ENCODE results near the gene DUOX1. TPM values are rescaled to one million over a fixed set of nuclear protein-coding genes. Genes with fewer than 3 reads are reported as not detected.

DUOX1 gene
- total RNA-seq, 1 donor from 2014 or later = 0.07 TPM

DNA sequence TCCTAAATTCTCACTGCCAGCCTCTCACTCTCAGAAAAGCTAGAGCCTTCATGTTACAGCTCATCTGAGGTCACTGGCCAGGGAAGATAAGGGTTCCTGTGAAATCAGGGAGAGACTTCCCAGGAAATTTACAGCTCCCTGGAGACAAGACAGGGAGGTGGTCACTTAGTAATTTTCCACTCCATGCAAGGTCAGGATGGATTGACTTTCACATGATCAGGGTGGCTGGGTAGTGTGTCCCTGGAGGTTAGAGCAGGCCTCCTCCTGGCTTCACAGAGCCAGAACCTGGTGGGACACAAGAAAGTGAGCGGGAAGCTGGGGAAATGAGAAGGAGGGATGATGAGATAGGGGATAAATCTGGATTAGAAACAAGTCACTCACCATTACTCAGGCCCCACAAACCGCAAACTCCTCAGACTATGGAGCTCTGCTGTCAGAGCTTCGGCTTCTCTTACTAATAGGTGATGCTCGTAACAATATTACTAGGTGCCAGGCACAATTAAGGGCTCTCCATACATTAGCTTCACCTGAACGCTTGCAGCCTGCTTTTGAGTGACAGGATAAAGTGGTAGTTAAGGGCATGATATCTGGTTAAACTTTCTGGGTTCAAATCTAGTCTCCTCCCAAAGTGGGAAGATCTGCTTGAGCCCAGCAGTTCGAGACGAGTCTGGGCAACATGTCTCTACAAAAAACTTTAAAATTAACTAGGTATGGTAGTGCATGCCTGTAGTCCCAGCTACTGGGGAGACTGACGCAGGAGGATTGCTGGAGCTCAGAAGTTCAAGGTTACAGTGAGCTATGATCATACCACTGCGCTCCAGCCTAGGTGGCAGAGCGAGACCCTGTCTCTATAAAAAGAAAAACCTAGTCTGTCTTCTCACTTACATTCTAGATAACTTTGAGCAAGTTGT lies 40.7 kb upstream of the DUOX1 start:
- FAIRE-seq (no peak), DNase-seq (ENCODE audit: low read depth) (no peak)
- Mint-ChIP-seq H3K9me3 (ENCODE audit: unreplicated experiment) (no peaks in the 10 kb centered on the region), H3K4me3 (ENCODE audit: unreplicated experiment) (no peak overlapping the region), H3K27ac (ENCODE audit: unreplicated experiment) (peak overlapping the region; percentile 87), H3K4me1 (ENCODE audit: low read depth, unreplicated experiment) (peaks cover 10% of the 10 kb centered on the region), H3K36me3 (ENCODE audit: low read depth, unreplicated experiment) (no peaks in the 10 kb centered on the region), H3K27me3 (ENCODE audit: low read depth, unreplicated experiment) (peaks cover 12% of the 10 kb centered on the region)
- Histone ChIP-seq H3K4me2 (ENCODE audit: low read length) (no peak overlapping the region), H3K4me1 (ENCODE audit: insufficient read depth, low read length) (no peaks in the 10 kb centered on the region), H3K36me3 (ENCODE audit: insufficient read depth, low read length) (no peaks in the 10 kb centered on the region), H3K79me2 (ENCODE audit: insufficient read depth, low read length) (no peaks in the 10 kb centered on the region), H3K27ac (ENCODE audit: low read depth, low read length) (no peak overlapping the region), H3K9me3 (ENCODE audit: insufficient read depth, low read depth, low read length) (peaks cover 3% of the 10 kb centered on the region), H3K27me3 (ENCODE audit: insufficient read depth, low read length) (peaks cover 28% of the 10 kb centered on the region), H2AFZ (ENCODE audit: low read depth, low read length) (no peak overlapping the region), H3K9ac (ENCODE audit: low read length) (no peak overlapping the region), H3K4me3 (ENCODE audit: insufficient read depth, low read depth, low read length) (no peak overlapping the region), H4K20me1 (ENCODE audit: insufficient read depth, low read length) (no peaks in the 10 kb centered on the region)
- TF ChIP-seq EZH2 (IDR thresholded peaks at IDR 0.05; ENCODE audit: insufficient read depth, low read length) = no peak
- TF ChIP-seq, protein P1, sequence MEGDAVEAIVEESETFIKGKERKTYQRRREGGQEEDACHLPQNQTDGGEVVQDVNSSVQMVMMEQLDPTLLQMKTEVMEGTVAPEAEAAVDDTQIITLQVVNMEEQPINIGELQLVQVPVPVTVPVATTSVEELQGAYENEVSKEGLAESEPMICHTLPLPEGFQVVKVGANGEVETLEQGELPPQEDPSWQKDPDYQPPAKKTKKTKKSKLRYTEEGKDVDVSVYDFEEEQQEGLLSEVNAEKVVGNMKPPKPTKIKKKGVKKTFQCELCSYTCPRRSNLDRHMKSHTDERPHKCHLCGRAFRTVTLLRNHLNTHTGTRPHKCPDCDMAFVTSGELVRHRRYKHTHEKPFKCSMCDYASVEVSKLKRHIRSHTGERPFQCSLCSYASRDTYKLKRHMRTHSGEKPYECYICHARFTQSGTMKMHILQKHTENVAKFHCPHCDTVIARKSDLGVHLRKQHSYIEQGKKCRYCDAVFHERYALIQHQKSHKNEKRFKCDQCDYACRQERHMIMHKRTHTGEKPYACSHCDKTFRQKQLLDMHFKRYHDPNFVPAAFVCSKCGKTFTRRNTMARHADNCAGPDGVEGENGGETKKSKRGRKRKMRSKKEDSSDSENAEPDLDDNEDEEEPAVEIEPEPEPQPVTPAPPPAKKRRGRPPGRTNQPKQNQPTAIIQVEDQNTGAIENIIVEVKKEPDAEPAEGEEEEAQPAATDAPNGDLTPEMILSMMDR (IDR thresholded peaks at IDR 0.05; ENCODE audit: insufficient read depth, low read depth, low read length) = no peak

DNA sequence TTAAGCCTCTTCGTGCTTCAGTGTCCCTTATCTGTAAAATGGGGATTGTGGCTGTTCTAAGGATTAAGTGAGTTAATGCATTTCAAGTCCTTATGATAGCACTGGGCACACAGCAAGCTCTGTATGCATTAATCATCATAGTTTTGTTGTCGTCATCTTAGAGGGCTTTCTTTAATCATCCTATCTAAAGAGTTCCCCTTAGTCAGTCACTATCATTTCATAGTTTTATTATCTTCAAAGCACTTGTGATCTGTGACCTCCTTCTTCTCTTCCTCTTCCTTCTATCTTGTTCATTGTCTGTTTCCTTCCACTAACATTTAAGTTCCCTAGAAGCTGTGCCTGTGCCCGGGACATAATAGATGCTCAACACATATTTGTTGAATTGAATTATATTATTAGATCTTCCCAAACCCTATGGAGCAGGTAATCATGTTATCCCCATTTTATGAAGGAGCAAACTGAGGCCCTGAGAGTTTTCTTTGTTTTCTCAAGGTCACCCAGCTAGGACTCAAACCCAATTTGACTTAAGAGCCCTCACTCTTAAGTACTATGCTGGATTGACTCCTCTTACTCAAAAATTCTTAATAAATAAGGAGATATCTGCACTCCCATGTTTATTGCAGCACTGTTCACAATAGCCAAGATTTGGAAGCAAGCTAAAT lies 40.0 kb upstream of the DUOX1 start:
- Mint-ChIP-seq H3K27ac (ENCODE audit: unreplicated experiment) (no peak overlapping the region), H3K9me3 (ENCODE audit: unreplicated experiment) (no peaks in the 10 kb centered on the region), H3K4me1 (ENCODE audit: low read depth, unreplicated experiment) (peaks cover 10% of the 10 kb centered on the region), H3K27me3 (ENCODE audit: low read depth, unreplicated experiment) (peaks cover 15% of the 10 kb centered on the region), H3K4me3 (ENCODE audit: unreplicated experiment) (no peak overlapping the region), H3K36me3 (ENCODE audit: low read depth, unreplicated experiment) (no peaks in the 10 kb centered on the region)
- no peak overlapping the region for H3K4me2 ChIP-seq (ENCODE audit: low read length)
- FAIRE-seq (no peak), DNase-seq (ENCODE audit: low read depth) (no peak)
- no peak overlapping the region for H2AFZ ChIP-seq (ENCODE audit: low read depth, low read length)
- TF ChIP-seq, protein P1 (IDR thresholded peaks at IDR 0.05; ENCODE audit: insufficient read depth, low read depth, low read length) = no peak
- TF ChIP-seq EZH2 (IDR thresholded peaks at IDR 0.05; ENCODE audit: insufficient read depth, low read length) = no peak
- peaks cover 3% of the 10 kb centered on the region for H3K9me3 ChIP-seq (ENCODE audit: insufficient read depth, low read depth, low read length)
- H3K4me1 ChIP-seq (ENCODE audit: insufficient read depth, low read length) = no peaks in the 10 kb centered on the region
- H3K27ac ChIP-seq (ENCODE audit: low read depth, low read length) = no peak overlapping the region
- H3K9ac ChIP-seq (ENCODE audit: low read length) = no peak overlapping the region
- no peaks in the 10 kb centered on the region for H3K79me2 ChIP-seq (ENCODE audit: insufficient read depth, low read length)
- no peak overlapping the region for H3K4me3 ChIP-seq (ENCODE audit: insufficient read depth, low read depth, low read length)
- H3K27me3 ChIP-seq (ENCODE audit: insufficient read depth, low read length) = peaks cover 28% of the 10 kb centered on the region
- no peaks in the 10 kb centered on the region for H3K36me3 ChIP-seq (ENCODE audit: insufficient read depth, low read length)
- no peaks in the 10 kb centered on the region for H4K20me1 ChIP-seq (ENCODE audit: insufficient read depth, low read length)

Measured in astrocyte (in vitro differentiated cells and primary cell).